Stimulated activated CD8-positive, alpha-beta memory T cell treated with anti-CD3 and anti-CD28 coated beads, Interleukin-7, amount 100 ng/mL, for 1 hour (primary cell): ENCODE data around the gene KLHL17.

Source experiments
- DNase-seq, 2 donors: peaks; one replicate each; pipeline ENCODE4 v3.0.0-alpha.2; 2020; ENCODE audit warnings: low read depth in 2 of 2

The KLHL17 gene

GRCh38 chr1:950881-951280, 9.5 kb upstream of the KLHL17 start:
- no peak for DNase-seq

- DNase-seq = no peak
Measured at GRCh38 chr1:951364-951763, 9.0 kb upstream of the KLHL17 start.

- DNase-seq = no peak
Measured at GRCh38 chr1:952201-952600, 8.2 kb upstream of the KLHL17 start.

- no peak for DNase-seq
Measured at GRCh38 chr1:952603-953002, 7.8 kb upstream of the KLHL17 start.

GRCh38 chr1:953524-954320, 6.7 kb upstream of the KLHL17 start:
- no peak for DNase-seq

GRCh38 chr1:954927-955326, 5.5 kb upstream of the KLHL17 start:
- DNase-seq = no peak

- no peak for DNase-seq
Measured at GRCh38 chr1:955474-955873, 4.9 kb upstream of the KLHL17 start.

GRCh38 chr1:956636-957035, 3.7 kb upstream of the KLHL17 start:
- no peak for DNase-seq

- peak; percentile 98 to 99 for DNase-seq
Measured at GRCh38 chr1:958823-959730, 1.3 kb upstream of the KLHL17 start, which contains the start of gene NOC2L. Gene NOC2L, minus strand, starts transcription at chr1:959256. Its CDS starts 16 bp downstream, at chr1:959240.

GRCh38 chr1:959731-960362, 537 bp upstream of the KLHL17 start:
- DNase-seq = no peak

GRCh38 chr1:961132-961669, 817 bp downstream of the KLHL17 start:
- DNase-seq = no peak

GRCh38 chr1:962381-963300, 2.3 kb downstream of the KLHL17 start:
- no peak for DNase-seq

- no peak for DNase-seq
Measured at GRCh38 chr1:963301-963651, 2.9 kb downstream of the KLHL17 start.

- DNase-seq = no peak
Measured at GRCh38 chr1:963746-964525, 3.6 kb downstream of the KLHL17 start.

GRCh38 chr1:964691-965525, 4.5 kb downstream of the KLHL17 start:
- DNase-seq = no peak

- DNase-seq = no peak
Measured at GRCh38 chr1:965526-966134, 5.2 kb downstream of the KLHL17 start.

- DNase-seq = no peak
Measured at GRCh38 chr1:966135-966703, 5.8 kb downstream of the KLHL17 start, which contains the start of gene PLEKHN1. Gene PLEKHN1, plus strand, starts transcription at chr1:966482. Its CDS starts 50 bp downstream, at chr1:966532.

GRCh38 chr1:966704-967300, 6.4 kb downstream of the KLHL17 start:
- peak; percentile 58 to 76 for DNase-seq
